ENCODE measurements around the gene RPL27A. TPM values are rescaled to one million over a fixed set of nuclear protein-coding genes. Genes with fewer than 3 reads are reported as not detected.

Gene RPL27A
- total and polyA plus RNA-seq, 2 donors (not counting 1 experiment from before 2014, with no cell fraction given), result 1,009 to 1,473 TPM

GRCh38 chr11:8649361-8649760, 33.2 kb upstream of the RPL27A start:
- ChIA-PET CTCF (interaction anchor here (0.6 kb wide), 1 partner anchor 16 kb away, joined by 4 read pairs; no protein-coding TSS in a partner anchor), POLR2A (interaction anchor here (0.5 kb wide), 1 partner anchor 175 kb away, joined by 4 read pairs; no protein-coding TSS in a partner anchor)

GRCh38 chr11:8650401-8650990, 32.1 kb upstream of the RPL27A start:
- Histone ChIP-seq H3K4me2 (replicated peaks; ENCODE audit: low read depth, low read length, poor library complexity, severe bottlenecking) (no peak overlapping the region), H3K4me1 (ENCODE audit: control insufficient read depth in 2 of 2, insufficient read depth in 2 of 2, low read length in 2 of 2) (no peaks in the 10 kb centered on the region), H3K9me3 (ENCODE audit: control extremely low read depth in 1 of 3, control insufficient read depth in 2 of 3, insufficient read depth in 1 of 3, low read length in 2 of 3) (no peaks in the 10 kb centered on the region), H3K27ac (ENCODE audit: low read length in 2 of 2) (no peak overlapping the region), H2AFZ (ENCODE audit: insufficient read depth, low read depth, low read length, poor library complexity, severe bottlenecking) (no peak overlapping the region), H3K9ac (ENCODE audit: low read length) (no peak overlapping the region), H3K4me3 (ENCODE audit: control extremely low read depth in 1 of 5, extremely low read depth in 1 of 5, insufficient read depth in 1 of 5, low read depth in 2 of 5, low read length in 4 of 5) (no peak overlapping the region), H4K20me1 (ENCODE audit: control insufficient read depth, insufficient read depth, low read length, poor library complexity, severe bottlenecking) (no peaks in the 10 kb centered on the region), H3K27me3 (replicated peaks in 1 of 4; ENCODE audit: control extremely low read depth in 1 of 4, control insufficient read depth in 3 of 4, insufficient read depth in 4 of 4, low read length in 3 of 4) (no peaks in the 10 kb centered on the region), H3K36me3 (replicated peaks in 1 of 2; ENCODE audit: control extremely low read depth in 1 of 2, control insufficient read depth in 1 of 2, extremely low read depth in 1 of 2, insufficient read depth in 2 of 2, low read length in 1 of 2) (peaks cover 0 to 42% of the 10 kb centered on the region in 2 experiments), H3K79me2 (ENCODE audit: control insufficient read depth, insufficient read depth, low read length) (no peaks in the 10 kb centered on the region)
- TF ChIP-seq CTCF (IDR thresholded peaks at IDR 0.05) (no peak), EZH2 (IDR thresholded peaks at IDR 0.05; ENCODE audit: borderline replicate concordance, insufficient read depth, low read depth, low read length, poor library complexity, severe bottlenecking) (no peak)
- intact Hi-C loops (cut with micrococcal nuclease), result no loop called here
- CTCF ChIA-PET, result no interaction called here
- WGBS (ENCODE audit: insufficient coverage), result 100% methylated on average over 1 of the region's 2 CpGs
- Mint-ChIP-seq H3K4me1 (no peaks in the 10 kb centered on the region), H3K27me3 (no peaks in the 10 kb centered on the region), H3K9me3 (ENCODE audit: insufficient read depth) (no peaks in the 10 kb centered on the region), H3K4me3 (no peak overlapping the region), H3K27ac (no peak overlapping the region)
- DNase-seq (no peak), ATAC-seq (ENCODE audit: low read depth) (no peak)
- POLR2A ChIA-PET, result no interaction called here

More at GRCh38 chr11:8649361-8649760, 33.2 kb upstream of the RPL27A start:
- Mint-ChIP-seq H3K27ac (no peak overlapping the region), H3K9me3 (ENCODE audit: insufficient read depth) (no peaks in the 10 kb centered on the region), H3K27me3 (no peaks in the 10 kb centered on the region), H3K4me1 (no peaks in the 10 kb centered on the region), H3K4me3 (no peak overlapping the region)
- WGBS (ENCODE audit: insufficient coverage), result 100% methylated on average over 1 of the region's 2 CpGs
- H3K27me3 ChIP-seq (replicated peaks in 1 of 4; ENCODE audit: control extremely low read depth in 1 of 4, control insufficient read depth in 3 of 4, insufficient read depth in 4 of 4, low read length in 3 of 4), result no peaks in the 10 kb centered on the region
- no peak overlapping the region for H2AFZ ChIP-seq (ENCODE audit: insufficient read depth, low read depth, low read length, poor library complexity, severe bottlenecking)
- no peak for DNase-seq
- peaks cover 0 to 54% of the 10 kb centered on the region in 2 experiments for H3K36me3 ChIP-seq (replicated peaks in 1 of 2; ENCODE audit: control extremely low read depth in 1 of 2, control insufficient read depth in 1 of 2, extremely low read depth in 1 of 2, insufficient read depth in 2 of 2, low read length in 1 of 2)
- ATAC-seq (ENCODE audit: low read depth), result no peak
- no peak overlapping the region for H3K27ac ChIP-seq (ENCODE audit: low read length in 2 of 2)
- TF ChIP-seq EZH2 (IDR thresholded peaks at IDR 0.05; ENCODE audit: borderline replicate concordance, insufficient read depth, low read depth, low read length, poor library complexity, severe bottlenecking), result no peak
- intact Hi-C loops (cut with micrococcal nuclease), result no loop called here
- H3K4me2 ChIP-seq (replicated peaks; ENCODE audit: low read depth, low read length, poor library complexity, severe bottlenecking), result no peak overlapping the region
- H3K4me3 ChIP-seq (ENCODE audit: control extremely low read depth in 1 of 5, extremely low read depth in 1 of 5, insufficient read depth in 1 of 5, low read depth in 2 of 5, low read length in 4 of 5), result no peak overlapping the region
- no peaks in the 10 kb centered on the region for H4K20me1 ChIP-seq (ENCODE audit: control insufficient read depth, insufficient read depth, low read length, poor library complexity, severe bottlenecking)
- H3K9ac ChIP-seq (ENCODE audit: low read length), result no peak overlapping the region
- no peaks in the 10 kb centered on the region for H3K79me2 ChIP-seq (ENCODE audit: control insufficient read depth, insufficient read depth, low read length)
- H3K4me1 ChIP-seq (ENCODE audit: control insufficient read depth in 2 of 2, insufficient read depth in 2 of 2, low read length in 2 of 2), result no peaks in the 10 kb centered on the region
- H3K9me3 ChIP-seq (ENCODE audit: control extremely low read depth in 1 of 3, control insufficient read depth in 2 of 3, insufficient read depth in 1 of 3, low read length in 2 of 3), result no peaks in the 10 kb centered on the region

Data from B cell (primary cell).